HCT116 (cell line): ENCODE results near the gene HIPK2. TPM values are rescaled to one million over a fixed set of nuclear protein-coding genes. Genes with fewer than 3 reads are reported as not detected.

Experiments
- ATAC-seq: fragments of 200-7000 bp; cut with Tn5 transposase; 2 replicates; pipeline ENCODE4 v1.9.1; 2020; ENCODE audit warnings: mild to moderate bottlenecking, moderate library complexity
- BruUV-seq: library from RNA; stranded (reverse); fragments of 400-500 nt; replicated peaks from 2 replicates; lab custom pipeline; 2021; lab: Mats Ljungman, UMichigan
- CTCF ChIA-PET: fragments of 300-600 bp; sonication (Branson Sonifier 250); formaldehyde crosslinking; loops from one replicate; lab custom pipeline; 2021; ENCODE audit warnings: antibody characterized with exemption; lab: Charles Lee
- POLR2A ChIA-PET: fragments of 300-600, 350-600 bp; sonication (Branson Sonifier 250); formaldehyde crosslinking; loops from one replicate; lab custom pipeline; 2021; ENCODE audit warnings: antibody characterized with exemption; lab: Charles Lee
- RAD21 ChIA-PET, 2 experiments: fragments of 300-600 bp; sonication (Branson Sonifier 250); formaldehyde crosslinking; loops; one replicate each; lab custom pipeline; 2023; ENCODE audit warnings: low total read pairs in 2 of 2; ENCODE audit not compliant: uncharacterized antibody in 2 of 2, unreplicated experiment in 2 of 2, low non-redundant PET in 1 of 2; lab: Charles Lee
- DNase-seq: peaks from one replicate; pipeline ENCODE4 v3.0.0-alpha.2; 2010; ENCODE audit warnings: low read depth, low spot score
- H2AFZ ChIP-seq: fragments of 200-600 bp; shearing (Covaris generic), sonication (generic); 2 replicates; pipeline ENCODE4 v1.6.1; 2017; ENCODE audit warnings: low read depth, mixed run types, mixed read lengths, antibody characterized with exemption, low read length; ENCODE audit not compliant: poor library complexity, severe bottlenecking
- H3K27ac ChIP-seq: 2 replicates; pipeline ENCODE4 v1.5.1; 2012; ENCODE audit warnings: low read depth, low read length
- H3K27me3 ChIP-seq: fragments of 200-600 bp; sonication (generic); 2 replicates; pipeline ENCODE4 v1.6.1; 2016; ENCODE audit warnings: mixed run types, low read length, mixed read lengths; ENCODE audit not compliant: insufficient read depth
- H3K36me3 ChIP-seq, 2 experiments: fragments of 200-500 bp in 1 of 2; fragments of 200-600 bp in 1 of 2; sonication (Bioruptor generic) in 1 of 2; sonication (generic) in 1 of 2; 2 replicates each; pipeline versions ENCODE4 v1.5.1 to v1.6.1; 2014 to 2016; ENCODE audit warnings: low read length in 2 of 2, inconsistent platforms in 1 of 2, mixed read lengths in 1 of 2, mixed run types in 1 of 2; ENCODE audit not compliant: insufficient read depth in 2 of 2, control insufficient read depth in 1 of 2
- H3K4me1 ChIP-seq, 2 experiments: fragments of 200-600 bp in 1 of 2; sonication (generic) in 1 of 2; 2 replicates each; pipeline versions ENCODE4 v1.5.1 to v1.6.1; 2012 to 2017; ENCODE audit warnings: low read length in 2 of 2, inconsistent platforms in 1 of 2, mild to moderate bottlenecking in 1 of 2, mixed read lengths in 1 of 2, mixed run types in 1 of 2, moderate library complexity in 1 of 2; ENCODE audit not compliant: insufficient read depth in 2 of 2, control insufficient read depth in 1 of 2
- H3K4me2 ChIP-seq: fragments of 200-600 bp; sonication (generic); 2 replicates; pipeline ENCODE4 v1.6.1; 2017; ENCODE audit warnings: mixed run types, low read length, mixed read lengths
- H3K4me3 ChIP-seq, 2 experiments: fragments of 200-600 bp in 1 of 2; sonication (generic) in 1 of 2; replicated peaks in 1 of 2; 2 replicates each; pipeline ENCODE4 v1.5.1; 2011 to 2016; ENCODE audit warnings: low read length in 2 of 2, control low read depth in 1 of 2, low read depth in 1 of 2, mild to moderate bottlenecking in 1 of 2, mixed read lengths in 1 of 2, mixed run types in 1 of 2
- H3K79me2 ChIP-seq: fragments of 200-600 bp; sonication (generic); 2 replicates; pipeline ENCODE4 v1.6.1; 2017; ENCODE audit warnings: mild to moderate bottlenecking, mixed run types, low read length, moderate library complexity, mixed read lengths; ENCODE audit not compliant: insufficient read depth
- H3K9ac ChIP-seq: fragments of 200-600 bp; sonication (generic); 2 replicates; pipeline ENCODE4 v1.6.1; 2016; ENCODE audit warnings: low read length, mixed read lengths
- H3K9me2 ChIP-seq: fragments of 200-600 bp; sonication (generic), shearing (Covaris generic); 2 replicates; pipeline ENCODE4 v1.6.1; 2017; ENCODE audit warnings: mixed run types, mild to moderate bottlenecking, moderate library complexity; ENCODE audit not compliant: insufficient read depth
- H3K9me3 ChIP-seq, 2 experiments: fragments of 200-500 bp in 1 of 2; fragments of 200-600 bp in 1 of 2; sonication (Bioruptor generic) in 1 of 2; sonication (generic) in 1 of 2; 2 replicates each; pipeline ENCODE4 v1.6.1; 2014 to 2017; ENCODE audit warnings: low read length in 2 of 2, mixed read lengths in 2 of 2, inconsistent platforms in 1 of 2, low read depth in 1 of 2, mild to moderate bottlenecking in 1 of 2, mixed run types in 1 of 2, moderate library complexity in 1 of 2; ENCODE audit not compliant: control insufficient read depth in 1 of 2, insufficient read depth in 1 of 2
- H4K20me1 ChIP-seq: fragments of 200-600 bp; sonication (generic), shearing (Covaris generic); 2 replicates; pipeline ENCODE4 v1.6.1; 2017; ENCODE audit warnings: mixed run types, mild to moderate bottlenecking, moderate library complexity; ENCODE audit not compliant: insufficient read depth
- CBX3 ChIP-seq: IDR thresholded peaks from 2 replicates; pipeline ENCODE4 v1.6.1; 2012; ENCODE audit warnings: low read depth
- ELF1 ChIP-seq: IDR thresholded peaks from 2 replicates; pipeline ENCODE4 v1.6.1; 2012; ENCODE audit warnings: low read depth, borderline replicate concordance
- JUND ChIP-seq: IDR thresholded peaks from 2 replicates; pipeline ENCODE4 v1.6.1; 2012
- MAX ChIP-seq: IDR thresholded peaks from 2 replicates; pipeline ENCODE4 v1.6.1; 2012
- POLR2A ChIP-seq: IDR thresholded peaks from 2 replicates; pipeline ENCODE4 v1.7.0; 2011; ENCODE audit warnings: borderline replicate concordance; ENCODE audit not compliant: insufficient read depth, insufficient read length; ENCODE audit errors: extremely low read depth
- POLR2AphosphoS5 ChIP-seq: IDR thresholded peaks from 2 replicates; pipeline ENCODE4 v1.6.1; 2011; ENCODE audit warnings: mild to moderate bottlenecking, low read depth, low read length, moderate library complexity
- RAD21 ChIP-seq: IDR thresholded peaks from 2 replicates; pipeline ENCODE4 v1.6.1; 2012; ENCODE audit warnings: low read depth, mild to moderate bottlenecking
- SIN3A ChIP-seq: IDR thresholded peaks from 2 replicates; pipeline ENCODE4 v1.6.1; 2012; ENCODE audit warnings: low read depth
- SRF ChIP-seq: IDR thresholded peaks from 2 replicates; pipeline ENCODE4 v1.6.1; 2012; ENCODE audit warnings: low read depth
- TCF7L2 ChIP-seq: IDR thresholded peaks from 2 replicates; pipeline ENCODE4 v1.7.0; 2011; ENCODE audit warnings: borderline replicate concordance, inconsistent platforms; ENCODE audit not compliant: insufficient read depth, insufficient read length; ENCODE audit errors: extremely low read depth
- YY1 ChIP-seq: IDR thresholded peaks from 2 replicates; pipeline ENCODE4 v1.6.1; 2011; ENCODE audit warnings: low read length, low read depth, moderate library complexity, mild to moderate bottlenecking; ENCODE audit not compliant: insufficient replicate concordance; ENCODE audit errors: extremely low read depth
- intact Hi-C: fragments of 100-400 bp; cut with micrococcal nuclease; formaldehyde crosslinking; loops from 2 replicates; pipeline ENCODE4 v1.10.0; 2022
- total RNA-seq: library from RNA; stranded (reverse); gene quantifications from one replicate; pipeline ENCODE4 v1.2.1, GENCODE V29; 2021; ENCODE audit not compliant: unreplicated experiment
- TF ChIP-seq, protein P1 (sequence below), 3 experiments: fragments of 200-600 bp in 1 of 3; sonication (generic) in 1 of 3; IDR thresholded peaks in 2 of 3; conservative IDR thresholded peaks in 1 of 3; 2 replicates each; pipeline ENCODE4 v1.5.1; 2012 to 2017; ENCODE audit warnings: low read depth in 2 of 3, low read length in 2 of 3, antibody characterized with exemption in 1 of 3, borderline replicate concordance in 1 of 3, control low read depth in 1 of 3, mild to moderate bottlenecking in 1 of 3, mixed read lengths in 1 of 3, mixed run types in 1 of 3, moderate library complexity in 1 of 3; ENCODE audit not compliant: insufficient read depth in 1 of 3
- TF ChIP-seq, protein P2 (sequence below): IDR thresholded peaks from 2 replicates; pipeline ENCODE4 v1.6.1; 2012; ENCODE audit warnings: low read depth

HIPK2 gene
- total RNA-seq, 1 experiment from 2014 or later, result 49.5 TPM

DNA sequence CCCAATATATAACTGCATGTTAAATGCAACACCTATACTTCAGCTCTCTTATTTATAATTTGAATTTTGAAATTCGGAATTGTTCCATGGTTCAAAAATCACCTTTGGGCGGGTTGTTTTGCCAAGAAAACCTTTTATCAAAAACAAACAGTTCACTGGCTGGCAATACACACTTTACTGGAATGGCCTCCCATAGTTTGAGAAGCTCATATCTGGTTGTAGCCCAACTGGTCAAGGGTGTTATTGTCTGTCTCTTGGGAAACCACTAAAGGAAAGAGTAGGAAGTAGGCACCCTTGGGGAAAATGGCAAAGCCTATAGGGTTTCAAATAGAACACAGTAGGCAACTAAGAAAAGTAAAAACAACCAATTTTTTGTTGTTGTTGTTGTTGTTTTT is 117.9 kb downstream of the HIPK2 start:
- Histone ChIP-seq H3K4me3 (no peak overlapping the region), H3K27ac (no peak overlapping the region), H3K27me3 (no peaks in the 10 kb centered on the region), H3K9me3 (no peaks in the 10 kb centered on the region), H2AFZ (no peak overlapping the region), H3K4me2 (no peak overlapping the region), H3K4me1 (peaks cover 11 to 22% of the 10 kb centered on the region in 2 experiments), H4K20me1 (no peaks in the 10 kb centered on the region), H3K36me3 (no peaks in the 10 kb centered on the region), H3K9me2 (no peaks in the 10 kb centered on the region), H3K9ac (no peak overlapping the region), H3K79me2 (peaks cover 9% of the 10 kb centered on the region; the same call in 1 of the 2 replicates)
- BruUV-seq, result no TSS peak
- ChIA-PET CTCF (interaction anchor here (1.2 kb wide), 1 partner anchor 343 kb away, joined by 3 read pairs; no protein-coding TSS in a partner anchor), POLR2A (interaction anchor here (1.1 kb wide), 1 partner anchor 21 kb away, joined by 3 read pairs; no protein-coding TSS in a partner anchor), RAD21 (interaction anchor here in 1 of 2 experiments (1.0 kb wide), 1 partner anchor 14 kb away, joined by 4 read pairs; no protein-coding TSS in a partner anchor)
- TF ChIP-seq CBX3 (no peak), TCF7L2 (no peak), SIN3A (no peak), RAD21 (no peak), MAX (no peak), YY1 (no peak), POLR2AphosphoS5 (no peak), ELF1 (no peak), SRF (no peak), JUND (no peak), POLR2A (no peak)
- TF ChIP-seq, protein P1, sequence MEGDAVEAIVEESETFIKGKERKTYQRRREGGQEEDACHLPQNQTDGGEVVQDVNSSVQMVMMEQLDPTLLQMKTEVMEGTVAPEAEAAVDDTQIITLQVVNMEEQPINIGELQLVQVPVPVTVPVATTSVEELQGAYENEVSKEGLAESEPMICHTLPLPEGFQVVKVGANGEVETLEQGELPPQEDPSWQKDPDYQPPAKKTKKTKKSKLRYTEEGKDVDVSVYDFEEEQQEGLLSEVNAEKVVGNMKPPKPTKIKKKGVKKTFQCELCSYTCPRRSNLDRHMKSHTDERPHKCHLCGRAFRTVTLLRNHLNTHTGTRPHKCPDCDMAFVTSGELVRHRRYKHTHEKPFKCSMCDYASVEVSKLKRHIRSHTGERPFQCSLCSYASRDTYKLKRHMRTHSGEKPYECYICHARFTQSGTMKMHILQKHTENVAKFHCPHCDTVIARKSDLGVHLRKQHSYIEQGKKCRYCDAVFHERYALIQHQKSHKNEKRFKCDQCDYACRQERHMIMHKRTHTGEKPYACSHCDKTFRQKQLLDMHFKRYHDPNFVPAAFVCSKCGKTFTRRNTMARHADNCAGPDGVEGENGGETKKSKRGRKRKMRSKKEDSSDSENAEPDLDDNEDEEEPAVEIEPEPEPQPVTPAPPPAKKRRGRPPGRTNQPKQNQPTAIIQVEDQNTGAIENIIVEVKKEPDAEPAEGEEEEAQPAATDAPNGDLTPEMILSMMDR (IDR thresholded peaks at IDR 0.05 in 2 of 3, conservative IDR thresholded peaks at IDR 0.05 in 1 of 3; ENCODE audit: borderline replicate concordance in 1 of 3, insufficient read depth in 1 of 3, low read depth in 2 of 3, low read length in 2 of 3), result no peak
- TF ChIP-seq, protein P2, sequence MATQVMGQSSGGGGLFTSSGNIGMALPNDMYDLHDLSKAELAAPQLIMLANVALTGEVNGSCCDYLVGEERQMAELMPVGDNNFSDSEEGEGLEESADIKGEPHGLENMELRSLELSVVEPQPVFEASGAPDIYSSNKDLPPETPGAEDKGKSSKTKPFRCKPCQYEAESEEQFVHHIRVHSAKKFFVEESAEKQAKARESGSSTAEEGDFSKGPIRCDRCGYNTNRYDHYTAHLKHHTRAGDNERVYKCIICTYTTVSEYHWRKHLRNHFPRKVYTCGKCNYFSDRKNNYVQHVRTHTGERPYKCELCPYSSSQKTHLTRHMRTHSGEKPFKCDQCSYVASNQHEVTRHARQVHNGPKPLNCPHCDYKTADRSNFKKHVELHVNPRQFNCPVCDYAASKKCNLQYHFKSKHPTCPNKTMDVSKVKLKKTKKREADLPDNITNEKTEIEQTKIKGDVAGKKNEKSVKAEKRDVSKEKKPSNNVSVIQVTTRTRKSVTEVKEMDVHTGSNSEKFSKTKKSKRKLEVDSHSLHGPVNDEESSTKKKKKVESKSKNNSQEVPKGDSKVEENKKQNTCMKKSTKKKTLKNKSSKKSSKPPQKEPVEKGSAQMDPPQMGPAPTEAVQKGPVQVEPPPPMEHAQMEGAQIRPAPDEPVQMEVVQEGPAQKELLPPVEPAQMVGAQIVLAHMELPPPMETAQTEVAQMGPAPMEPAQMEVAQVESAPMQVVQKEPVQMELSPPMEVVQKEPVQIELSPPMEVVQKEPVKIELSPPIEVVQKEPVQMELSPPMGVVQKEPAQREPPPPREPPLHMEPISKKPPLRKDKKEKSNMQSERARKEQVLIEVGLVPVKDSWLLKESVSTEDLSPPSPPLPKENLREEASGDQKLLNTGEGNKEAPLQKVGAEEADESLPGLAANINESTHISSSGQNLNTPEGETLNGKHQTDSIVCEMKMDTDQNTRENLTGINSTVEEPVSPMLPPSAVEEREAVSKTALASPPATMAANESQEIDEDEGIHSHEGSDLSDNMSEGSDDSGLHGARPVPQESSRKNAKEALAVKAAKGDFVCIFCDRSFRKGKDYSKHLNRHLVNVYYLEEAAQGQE, result no peak
- no peak for ATAC-seq
- no peak for DNase-seq
- intact Hi-C loops, result no loop called here
